ENCODE measurements around the gene SORCS2. TPM values are rescaled to one million over a fixed set of nuclear protein-coding genes. Genes with fewer than 3 reads are reported as not detected.
A peak's percentile ranks its signal among the peaks of the same experiment; 100 is the strongest.

Gene SORCS2
- total RNA-seq, 1 donor from 2014 or later = 13.8 TPM

GRCh38 chr4:7650606-7651385 is 458.5 kb downstream of the SORCS2 start:
- TF ChIP-seq CTCF (IDR thresholded peaks at IDR 0.05; ENCODE audit: insufficient read depth, low read depth, low read length) = peak; percentile 7
- TF ChIP-seq EZH2 (IDR thresholded peaks at IDR 0.05; ENCODE audit: insufficient read depth, low read length) = no peak
- Mint-ChIP-seq H3K27me3 (ENCODE audit: low read depth, unreplicated experiment) (peaks cover 28% of the 10 kb centered on the region), H3K4me3 (ENCODE audit: unreplicated experiment) (peak overlapping the region; percentile 34), H3K4me1 (ENCODE audit: low read depth, unreplicated experiment) (peaks cover 35% of the 10 kb centered on the region), H3K27ac (ENCODE audit: unreplicated experiment) (peak overlapping the region; percentile 15), H3K9me3 (ENCODE audit: unreplicated experiment) (peaks cover 14% of the 10 kb centered on the region), H3K36me3 (ENCODE audit: low read depth, unreplicated experiment) (peaks cover 5% of the 10 kb centered on the region)
- H3K4me3 ChIP-seq (ENCODE audit: insufficient read depth, low read depth, low read length) = no peak overlapping the region
- H3K4me1 ChIP-seq (ENCODE audit: insufficient read depth, low read length) = peaks cover 65% of the 10 kb centered on the region
- H3K36me3 ChIP-seq (ENCODE audit: insufficient read depth, low read length) = no peaks in the 10 kb centered on the region
- H3K27ac ChIP-seq (ENCODE audit: low read depth, low read length) = peak overlapping the region; percentile 57
- FAIRE-seq = peak; percentile 9
- peak overlapping the region; percentile 53 for H3K4me2 ChIP-seq (ENCODE audit: low read length)
- H3K27me3 ChIP-seq (ENCODE audit: insufficient read depth, low read length) = no peaks in the 10 kb centered on the region
- H3K79me2 ChIP-seq (ENCODE audit: insufficient read depth, low read length) = no peaks in the 10 kb centered on the region
- H3K9me3 ChIP-seq (ENCODE audit: insufficient read depth, low read depth, low read length) = no peaks in the 10 kb centered on the region
- H4K20me1 ChIP-seq (ENCODE audit: insufficient read depth, low read length) = no peaks in the 10 kb centered on the region
- no peak overlapping the region for H2AFZ ChIP-seq (ENCODE audit: low read depth, low read length)
- peak; percentile 57 for DNase-seq (ENCODE audit: low read depth)
- peak overlapping the region; percentile 23 for H3K9ac ChIP-seq (ENCODE audit: low read length)

GRCh38 chr4:7651461-7651921 is 459.2 kb downstream of the SORCS2 start:
- Mint-ChIP-seq H3K27me3 (ENCODE audit: low read depth, unreplicated experiment) (peaks cover 30% of the 10 kb centered on the region), H3K36me3 (ENCODE audit: low read depth, unreplicated experiment) (peaks cover 2% of the 10 kb centered on the region), H3K4me1 (ENCODE audit: low read depth, unreplicated experiment) (peaks cover 35% of the 10 kb centered on the region), H3K9me3 (ENCODE audit: unreplicated experiment) (peaks cover 10% of the 10 kb centered on the region), H3K4me3 (ENCODE audit: unreplicated experiment) (no peak overlapping the region), H3K27ac (ENCODE audit: unreplicated experiment) (peak overlapping the region; percentile 15)
- Histone ChIP-seq H2AFZ (ENCODE audit: low read depth, low read length) (no peak overlapping the region), H3K9me3 (ENCODE audit: insufficient read depth, low read depth, low read length) (no peaks in the 10 kb centered on the region), H3K4me1 (ENCODE audit: insufficient read depth, low read length) (peaks cover 71% of the 10 kb centered on the region), H3K4me3 (ENCODE audit: insufficient read depth, low read depth, low read length) (no peak overlapping the region), H3K36me3 (ENCODE audit: insufficient read depth, low read length) (no peaks in the 10 kb centered on the region), H3K79me2 (ENCODE audit: insufficient read depth, low read length) (no peaks in the 10 kb centered on the region), H3K27ac (ENCODE audit: low read depth, low read length) (peak overlapping the region; percentile 52), H4K20me1 (ENCODE audit: insufficient read depth, low read length) (no peaks in the 10 kb centered on the region), H3K9ac (ENCODE audit: low read length) (peak overlapping the region; percentile 23), H3K27me3 (ENCODE audit: insufficient read depth, low read length) (no peaks in the 10 kb centered on the region), H3K4me2 (ENCODE audit: low read length) (peak overlapping the region; percentile 53)
- DNase-seq (ENCODE audit: low read depth) = peak; percentile 33
- no peak for FAIRE-seq
- TF ChIP-seq EZH2 (IDR thresholded peaks at IDR 0.05; ENCODE audit: insufficient read depth, low read length) = no peak
- no peak for TF ChIP-seq CTCF (IDR thresholded peaks at IDR 0.05; ENCODE audit: insufficient read depth, low read depth, low read length)

GRCh38 chr4:7652006-7652405 is 459.7 kb downstream of the SORCS2 start:
- no peak overlapping the region for H3K4me3 Mint-ChIP-seq (ENCODE audit: unreplicated experiment)
- FAIRE-seq (no peak), DNase-seq (ENCODE audit: low read depth) (no peak)
- peaks cover 2% of the 10 kb centered on the region for H3K36me3 Mint-ChIP-seq (ENCODE audit: low read depth, unreplicated experiment)
- H3K79me2 ChIP-seq (ENCODE audit: insufficient read depth, low read length) = no peaks in the 10 kb centered on the region
- H3K4me1 Mint-ChIP-seq (ENCODE audit: low read depth, unreplicated experiment) = peaks cover 35% of the 10 kb centered on the region
- no peaks in the 10 kb centered on the region for H3K9me3 ChIP-seq (ENCODE audit: insufficient read depth, low read depth, low read length)
- peak overlapping the region; percentile 53 for H3K4me2 ChIP-seq (ENCODE audit: low read length)
- peaks cover 68% of the 10 kb centered on the region for H3K4me1 ChIP-seq (ENCODE audit: insufficient read depth, low read length)
- TF ChIP-seq EZH2 (IDR thresholded peaks at IDR 0.05; ENCODE audit: insufficient read depth, low read length) = no peak
- no peak for TF ChIP-seq CTCF (IDR thresholded peaks at IDR 0.05; ENCODE audit: insufficient read depth, low read depth, low read length)
- H3K36me3 ChIP-seq (ENCODE audit: insufficient read depth, low read length) = no peaks in the 10 kb centered on the region
- H3K9me3 Mint-ChIP-seq (ENCODE audit: unreplicated experiment) = peaks cover 5% of the 10 kb centered on the region
- H2AFZ ChIP-seq (ENCODE audit: low read depth, low read length) = no peak overlapping the region
- H4K20me1 ChIP-seq (ENCODE audit: insufficient read depth, low read length) = no peaks in the 10 kb centered on the region
- no peaks in the 10 kb centered on the region for H3K27me3 ChIP-seq (ENCODE audit: insufficient read depth, low read length)
- H3K27ac ChIP-seq (ENCODE audit: low read depth, low read length) = peak overlapping the region; percentile 52
- peak overlapping the region; percentile 62 for H3K27ac Mint-ChIP-seq (ENCODE audit: unreplicated experiment)
- no peak overlapping the region for H3K4me3 ChIP-seq (ENCODE audit: insufficient read depth, low read depth, low read length)
- peaks cover 26% of the 10 kb centered on the region for H3K27me3 Mint-ChIP-seq (ENCODE audit: low read depth, unreplicated experiment)
- H3K9ac ChIP-seq (ENCODE audit: low read length) = peak overlapping the region; percentile 23

Data from astrocyte (in vitro differentiated cells and primary cell).